HUES48 (cell line): ENCODE results near the gene TGFBR2.

Experiments
- H3K27ac ChIP-seq: one replicate; pipeline ENCODE4 v1.7.0; 2013; ENCODE audit warnings: low read depth, low read length, inconsistent platforms
- H3K27me3 ChIP-seq: 2 replicates; pipeline ENCODE4 v1.6.1; 2013; ENCODE audit warnings: mild to moderate bottlenecking, low read length; ENCODE audit not compliant: control insufficient read depth, insufficient read depth
- H3K36me3 ChIP-seq: 2 replicates; pipeline ENCODE4 v1.6.1; 2013; ENCODE audit warnings: low read length; ENCODE audit not compliant: control insufficient read depth, insufficient read depth
- H3K4me1 ChIP-seq: 2 replicates; pipeline ENCODE4 v1.6.1; 2013; ENCODE audit warnings: mild to moderate bottlenecking, low read length; ENCODE audit not compliant: control insufficient read depth, insufficient read depth
- H3K4me3 ChIP-seq: 2 replicates; pipeline ENCODE4 v1.5.1; 2013; ENCODE audit warnings: mild to moderate bottlenecking, low read depth, low read length
- H3K9ac ChIP-seq: 2 replicates; pipeline ENCODE4 v1.6.1; 2013; ENCODE audit warnings: mild to moderate bottlenecking, low read depth, low read length, moderate library complexity
- H3K9me3 ChIP-seq: 2 replicates; pipeline ENCODE4 v1.6.1; 2013; ENCODE audit warnings: low read length; ENCODE audit not compliant: control insufficient read depth, insufficient read depth

Gene TGFBR2

GRCh38 chr3:30646961-30647752 lies 40.8 kb downstream of the TGFBR2 start:
- H3K27me3 ChIP-seq: no peaks in the 10 kb centered on the region
- no peak overlapping the region for H3K27ac ChIP-seq
- peaks cover 12% of the 10 kb centered on the region for H3K4me1 ChIP-seq
- peaks cover 63% of the 10 kb centered on the region for H3K36me3 ChIP-seq
- no peak overlapping the region for H3K9ac ChIP-seq
- no peaks in the 10 kb centered on the region for H3K9me3 ChIP-seq
- H3K4me3 ChIP-seq: no peak overlapping the region

- Histone ChIP-seq H3K27ac (no peak overlapping the region), H3K27me3 (no peaks in the 10 kb centered on the region), H3K9me3 (no peaks in the 10 kb centered on the region), H3K36me3 (peaks cover 75% of the 10 kb centered on the region), H3K9ac (no peak overlapping the region), H3K4me3 (no peak overlapping the region), H3K4me1 (peaks cover 12% of the 10 kb centered on the region)
These were observed 42.4 kb downstream of the TGFBR2 start for GRCh38 chr3:30648670-30649357.

GRCh38 chr3:30649572-30650318 lies 43.3 kb downstream of the TGFBR2 start:
- Histone ChIP-seq H3K36me3 (peaks cover 80% of the 10 kb centered on the region), H3K9me3 (no peaks in the 10 kb centered on the region), H3K27me3 (no peaks in the 10 kb centered on the region), H3K9ac (no peak overlapping the region), H3K4me1 (peaks cover 12% of the 10 kb centered on the region), H3K27ac (no peak overlapping the region), H3K4me3 (no peak overlapping the region)

GRCh38 chr3:30650348-30650995 lies 44.1 kb downstream of the TGFBR2 start:
- no peak overlapping the region for H3K27ac ChIP-seq
- H3K36me3 ChIP-seq: peaks cover 76% of the 10 kb centered on the region
- H3K4me1 ChIP-seq: peaks cover 12% of the 10 kb centered on the region

GRCh38 chr3:30654269-30654668 lies 47.9 kb downstream of the TGFBR2 start:
- peaks cover 65% of the 10 kb centered on the region for H3K36me3 ChIP-seq
- H3K27ac ChIP-seq: no peak overlapping the region
- no peaks in the 10 kb centered on the region for H3K27me3 ChIP-seq
- H3K4me3 ChIP-seq: no peak overlapping the region
- no peaks in the 10 kb centered on the region for H3K9me3 ChIP-seq
- no peak overlapping the region for H3K9ac ChIP-seq
- H3K4me1 ChIP-seq: peaks cover 22% of the 10 kb centered on the region

More at GRCh38 chr3:30650348-30650995, 44.1 kb downstream of the TGFBR2 start:
- Histone ChIP-seq H3K9ac (no peak overlapping the region), H3K27me3 (no peaks in the 10 kb centered on the region), H3K9me3 (no peaks in the 10 kb centered on the region), H3K4me3 (no peak overlapping the region)

- Histone ChIP-seq H3K36me3 (peaks cover 58% of the 10 kb centered on the region), H3K27ac (no peak overlapping the region), H3K9me3 (no peaks in the 10 kb centered on the region), H3K9ac (no peak overlapping the region), H3K4me3 (no peak overlapping the region), H3K4me1 (peaks cover 30% of the 10 kb centered on the region), H3K27me3 (no peaks in the 10 kb centered on the region)
These were observed 48.9 kb downstream of the TGFBR2 start for GRCh38 chr3:30655187-30655812.

GRCh38 chr3:30656624-30657141 lies 50.3 kb downstream of the TGFBR2 start:
- H3K27ac ChIP-seq: no peak overlapping the region
- H3K4me1 ChIP-seq: peaks cover 38% of the 10 kb centered on the region
- H3K27me3 ChIP-seq: no peaks in the 10 kb centered on the region
- no peak overlapping the region for H3K9ac ChIP-seq
- peaks cover 46% of the 10 kb centered on the region for H3K36me3 ChIP-seq
- H3K9me3 ChIP-seq: no peaks in the 10 kb centered on the region
- no peak overlapping the region for H3K4me3 ChIP-seq

GRCh38 chr3:30657914-30658313 lies 51.5 kb downstream of the TGFBR2 start:
- Histone ChIP-seq H3K4me1 (peaks cover 44% of the 10 kb centered on the region), H3K27ac (peak overlapping the region; percentile 8), H3K9me3 (no peaks in the 10 kb centered on the region), H3K4me3 (no peak overlapping the region), H3K36me3 (peaks cover 39% of the 10 kb centered on the region), H3K9ac (no peak overlapping the region), H3K27me3 (no peaks in the 10 kb centered on the region)

- H3K4me3 ChIP-seq: no peak overlapping the region
- peaks cover 46% of the 10 kb centered on the region for H3K4me1 ChIP-seq
- H3K27ac ChIP-seq: peak overlapping the region; percentile 92
- H3K27me3 ChIP-seq: no peaks in the 10 kb centered on the region
- H3K36me3 ChIP-seq: peaks cover 37% of the 10 kb centered on the region
- H3K9me3 ChIP-seq: no peaks in the 10 kb centered on the region
- no peak overlapping the region; the same call in 1 of the 2 replicates for H3K9ac ChIP-seq
These were observed 52.1 kb downstream of the TGFBR2 start for GRCh38 chr3:30658328-30659052.
